Keratinocyte (primary cell): ENCODE measurements around the gene ZNFX1. TPM values are rescaled to one million over a fixed set of nuclear protein-coding genes. Genes with fewer than 3 reads are reported as not detected.
A peak's percentile ranks its signal among the peaks of the same experiment; 100 is the strongest.

Source experiments
- DNase-seq: peaks from one replicate; pipeline ENCODE4 v3.0.0-alpha.2; 2011; ENCODE audit warnings: low read depth, missing footprints, low spot score
- FAIRE-seq: peaks from 2 replicates; lab custom pipeline; 2011; peaks lifted over from hg19 to GRCh38; lab: Jason Lieb, UNC
- H2AFZ ChIP-seq: 2 replicates; pipeline ENCODE4 v1.6.0; 2012; ENCODE audit warnings: low read length, control low read depth, inconsistent platforms; ENCODE audit not compliant: control insufficient read depth
- H3K27ac ChIP-seq: 2 replicates; pipeline ENCODE4 v1.5.1; 2011; ENCODE audit warnings: low read length; ENCODE audit not compliant: control insufficient read depth, insufficient read depth
- H3K27me3 ChIP-seq: 3 replicates; pipeline ENCODE4 v1.6.0; 2011; ENCODE audit warnings: low read length; ENCODE audit not compliant: control insufficient read depth, insufficient read depth; ENCODE audit errors: extremely low read depth
- H3K36me3 ChIP-seq, 2 experiments: 2 replicates in 1 of 2; 3 replicates in 1 of 2; pipeline ENCODE4 v1.5.1; 2011; ENCODE audit warnings: low read length in 2 of 2, mild to moderate bottlenecking in 1 of 2; ENCODE audit not compliant: control insufficient read depth in 2 of 2, insufficient read depth in 2 of 2; ENCODE audit errors: extremely low read depth in 1 of 2
- H3K4me1 ChIP-seq: 3 replicates; pipeline ENCODE4 v1.5.1; 2011; ENCODE audit warnings: low read length; ENCODE audit not compliant: control insufficient read depth, insufficient read depth; ENCODE audit errors: extremely low read depth
- H3K4me2 ChIP-seq: 3 replicates; pipeline ENCODE4 v1.6.0; 2011; ENCODE audit warnings: low read depth, low read length; ENCODE audit not compliant: control insufficient read depth, insufficient read depth; ENCODE audit errors: extremely low read depth
- H3K4me3 ChIP-seq, 3 experiments: fragments of 200-600 bp in 1 of 3; sonication (generic) in 1 of 3; 2 replicates in 2 of 3; 3 replicates in 1 of 3; pipeline ENCODE4 v1.5.1; 2011 to 2016; ENCODE audit warnings: low read length in 3 of 3, mild to moderate bottlenecking in 3 of 3, control low read depth in 2 of 3, inconsistent platforms in 1 of 3, low read depth in 1 of 3, mixed read lengths in 1 of 3, mixed run types in 1 of 3, moderate library complexity in 1 of 3; ENCODE audit not compliant: control insufficient read depth in 2 of 3, insufficient read depth in 2 of 3; ENCODE audit errors: extremely low read depth in 1 of 3
- H3K79me2 ChIP-seq: 2 replicates; pipeline ENCODE4 v1.6.0; 2012; ENCODE audit warnings: low read length; ENCODE audit not compliant: control insufficient read depth, insufficient read depth
- H3K9ac ChIP-seq: 3 replicates; pipeline ENCODE4 v1.6.0; 2011; ENCODE audit warnings: low read length; ENCODE audit not compliant: control insufficient read depth, insufficient read depth; ENCODE audit errors: extremely low read depth
- H3K9me1 ChIP-seq: 3 replicates; pipeline ENCODE4 v1.6.0; 2011; ENCODE audit warnings: low read length; ENCODE audit not compliant: control insufficient read depth, insufficient read depth; ENCODE audit errors: extremely low read depth
- H3K9me3 ChIP-seq: 2 replicates; pipeline ENCODE4 v1.5.1; 2012; ENCODE audit warnings: low read depth, low read length; ENCODE audit not compliant: control insufficient read depth
- H4K20me1 ChIP-seq: 3 replicates; pipeline ENCODE4 v1.6.0; 2011; ENCODE audit warnings: low read length; ENCODE audit not compliant: control insufficient read depth, insufficient read depth; ENCODE audit errors: extremely low read depth
- EZH2 ChIP-seq: IDR thresholded peaks from one replicate; pipeline ENCODE4 v1.6.1; 2012; ENCODE audit warnings: inconsistent platforms, mild to moderate bottlenecking, low read length, moderate library complexity
- dilution Hi-C: fragments of 300-500 bp; cut with MboI; formaldehyde crosslinking; loops from one replicate; pipeline ENCODE4 v1.7.0; 2020; ENCODE audit warnings: low sequenced_read_pairs; ENCODE audit not compliant: extremely low pct_ligation_motif_present
- polyA minus RNA-seq, 3 experiments: library from RNA; depleted of rRNA, polyadenylated mRNA; stranded (reverse); fragments of >200 nt; gene quantifications; 1 replicate in 1 of 3; 2 replicates in 1 of 3; 3 replicates in 1 of 3; pipeline ENCODE4 v1.2.3, GENCODE V29; 2011
- polyA plus RNA-seq, 5 experiments: library from polyadenylated mRNA; depleted of rRNA in 3 of 5; stranded (reverse) in 3 of 5; stranded (forward) in 1 of 5; unstranded in 1 of 5; fragments of >200 nt; gene quantifications; 1 replicate in 1 of 5; 2 replicates in 3 of 5; 3 replicates in 1 of 5; pipeline versions ENCODE4 v1.2.1 to v1.2.3, GENCODE V29; 2011 to 2012; ENCODE audit warnings: missing spikeins in 2 of 5, low read depth in 1 of 5, low replicate concordance in 1 of 5
- TF ChIP-seq, protein P1 (sequence below), 3 experiments: IDR thresholded peaks in 1 of 3; conservative IDR thresholded peaks in 1 of 3; optimal IDR thresholded peaks in 1 of 3; 2 replicates in 2 of 3; 3 replicates in 1 of 3; pipeline versions ENCODE3 to v1.5.1; 2011; ENCODE audit warnings: low read length in 3 of 3, mild to moderate bottlenecking in 3 of 3, moderate library complexity in 2 of 3, control low read depth in 1 of 3, inconsistent platforms in 1 of 3; ENCODE audit not compliant: insufficient read depth in 2 of 3; ENCODE audit errors: extremely low read depth in 1 of 3

The ZNFX1 gene
- polyA plus RNA-seq (14.2 to 19.6 TPM (median 16.4 TPM) in 3 replicates), polyA minus RNA-seq (44.9 to 78.9 TPM (median 58.3 TPM) in 3 replicates)
- 6.8 TPM for polyA plus RNA-seq (2011; ENCODE audit: low read depth)
- 17.3 and 19.8 TPM in 2 replicates for polyA plus RNA-seq (2011; cell fraction: cytosol; rRNA removed)
- 45.7 and 49.0 TPM in 2 replicates for polyA plus RNA-seq (2011; cell fraction: nucleus; rRNA removed)
- 12.5 and 34.7 TPM in 2 replicates for polyA plus RNA-seq (2012; ENCODE audit: low replicate concordance)
- 27.0 TPM for polyA minus RNA-seq (2011; cell fraction: cytosol; rRNA and poly(A)+ RNA removed)
- 41.0 and 75.3 TPM in 2 replicates for polyA minus RNA-seq (2011; cell fraction: nucleus; rRNA and poly(A)+ RNA removed)

DNA sequence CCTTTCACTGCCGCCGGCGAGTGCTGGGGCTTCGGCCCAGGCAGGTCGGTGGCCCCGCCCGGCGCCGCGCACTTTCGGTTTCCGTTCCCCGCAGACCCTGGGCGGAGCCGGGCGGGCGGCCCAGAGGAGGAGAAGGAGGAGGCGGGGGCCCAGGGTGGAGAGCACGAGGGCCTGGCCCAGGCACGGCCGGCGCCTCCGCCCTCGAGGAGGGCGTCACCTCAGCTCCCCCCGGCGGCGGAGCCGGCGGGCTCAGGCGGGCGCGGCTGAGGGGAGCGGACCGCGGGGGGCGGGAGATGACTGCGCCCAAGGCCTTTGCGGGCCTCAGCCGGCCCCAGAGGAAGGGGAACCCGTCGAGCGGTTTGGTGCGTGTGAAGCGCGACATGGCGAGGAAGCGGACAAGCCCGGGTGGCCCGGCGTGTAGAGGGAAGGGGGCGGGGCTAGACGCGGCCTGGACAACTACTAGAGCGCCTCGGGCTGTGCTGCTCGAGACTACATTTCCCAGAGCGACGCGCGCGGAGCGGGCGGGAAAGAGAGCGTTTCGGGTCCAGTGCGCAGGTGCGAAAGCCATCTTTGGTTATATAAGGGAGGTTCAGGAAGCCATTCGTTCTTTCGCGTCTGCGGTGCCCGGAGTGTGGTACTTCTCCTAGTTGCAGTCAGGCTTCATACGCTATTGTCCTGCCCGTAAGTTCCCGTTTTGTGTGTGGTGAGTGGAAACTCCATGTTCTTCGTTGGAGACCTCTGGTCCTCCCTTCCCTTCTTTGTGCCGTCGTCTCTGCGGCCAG, at the start of gene ZNFX1:
Gene ZNFX1, minus strand, starts transcription at position 22 of the 782 bp plus-strand sequence. CDS start 2,218 bp downstream, outside the sequence.
- dilution Hi-C loops = no loop called here
- peak; percentile 49 for DNase-seq
- peak within 1 kb of the TSS; percentile 76 for H2AFZ ChIP-seq
- no peaks in the 10 kb centered on the region for H3K9me1 ChIP-seq
- peak; percentile 36 for FAIRE-seq
- H4K20me1 ChIP-seq = peaks cover 46% of the 10 kb centered on the region
- H3K27me3 ChIP-seq = no peaks in the 10 kb centered on the region
- peak within 1 kb of the TSS; percentile 96 for H3K4me2 ChIP-seq
- H3K79me2 ChIP-seq = peaks cover 86% of the 10 kb centered on the region
- H3K36me3 ChIP-seq = peaks cover 35 to 61% of the 10 kb centered on the region in 2 experiments
- H3K4me1 ChIP-seq = peaks cover 39% of the 10 kb centered on the region
- no peaks in the 10 kb centered on the region for H3K9me3 ChIP-seq
- H3K4me3 ChIP-seq = peak within 1 kb of the TSS; percentile 98 to 100 (median 99)
- peak within 1 kb of the TSS; percentile 99 for H3K9ac ChIP-seq
- TF ChIP-seq, protein P1, sequence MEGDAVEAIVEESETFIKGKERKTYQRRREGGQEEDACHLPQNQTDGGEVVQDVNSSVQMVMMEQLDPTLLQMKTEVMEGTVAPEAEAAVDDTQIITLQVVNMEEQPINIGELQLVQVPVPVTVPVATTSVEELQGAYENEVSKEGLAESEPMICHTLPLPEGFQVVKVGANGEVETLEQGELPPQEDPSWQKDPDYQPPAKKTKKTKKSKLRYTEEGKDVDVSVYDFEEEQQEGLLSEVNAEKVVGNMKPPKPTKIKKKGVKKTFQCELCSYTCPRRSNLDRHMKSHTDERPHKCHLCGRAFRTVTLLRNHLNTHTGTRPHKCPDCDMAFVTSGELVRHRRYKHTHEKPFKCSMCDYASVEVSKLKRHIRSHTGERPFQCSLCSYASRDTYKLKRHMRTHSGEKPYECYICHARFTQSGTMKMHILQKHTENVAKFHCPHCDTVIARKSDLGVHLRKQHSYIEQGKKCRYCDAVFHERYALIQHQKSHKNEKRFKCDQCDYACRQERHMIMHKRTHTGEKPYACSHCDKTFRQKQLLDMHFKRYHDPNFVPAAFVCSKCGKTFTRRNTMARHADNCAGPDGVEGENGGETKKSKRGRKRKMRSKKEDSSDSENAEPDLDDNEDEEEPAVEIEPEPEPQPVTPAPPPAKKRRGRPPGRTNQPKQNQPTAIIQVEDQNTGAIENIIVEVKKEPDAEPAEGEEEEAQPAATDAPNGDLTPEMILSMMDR (optimal IDR thresholded peaks at IDR 0.05 in 1 of 3, IDR thresholded peaks at IDR 0.05 in 1 of 3, conservative IDR thresholded peaks at IDR 0.05 in 1 of 3; ENCODE audit: extremely low read depth in 1 of 3, insufficient read depth in 2 of 3, low read length in 3 of 3) = no peak
- TF ChIP-seq EZH2 = no peak
- H3K27ac ChIP-seq = peak within 1 kb of the TSS; percentile 93

- Histone ChIP-seq H3K4me2 (no peak overlapping the region), H3K9me1 (no peaks in the 10 kb centered on the region), H3K27ac (no peak overlapping the region), H3K9me3 (no peaks in the 10 kb centered on the region), H3K4me3 (no peak overlapping the region), H2AFZ (no peak overlapping the region), H4K20me1 (no peaks in the 10 kb centered on the region), H3K4me1 (no peaks in the 10 kb centered on the region), H3K79me2 (no peaks in the 10 kb centered on the region), H3K9ac (no peak overlapping the region), H3K27me3 (peaks cover 19% of the 10 kb centered on the region), H3K36me3 (no peaks in the 10 kb centered on the region)
- FAIRE-seq (no peak), DNase-seq (no peak)
- TF ChIP-seq EZH2 = no peak
- TF ChIP-seq, protein P1 (optimal IDR thresholded peaks at IDR 0.05 in 1 of 3, IDR thresholded peaks at IDR 0.05 in 1 of 3, conservative IDR thresholded peaks at IDR 0.05 in 1 of 3; ENCODE audit: extremely low read depth in 1 of 3, insufficient read depth in 2 of 3, low read length in 3 of 3) = no peak
- dilution Hi-C loops = loop anchor here (10.0 kb wide), 1 partner anchor 169 kb away; no protein-coding TSS in a partner anchor
Observed at GRCh38 chr20:49326026-49326425, 48.2 kb upstream of the ZNFX1 start.
